Articular chondrocyte of knee joint (primary cell): ENCODE measurements around the gene EBP. TPM values are rescaled to one million over a fixed set of nuclear protein-coding genes. Genes with fewer than 3 reads are reported as not detected.

Source experiments
- total RNA-seq: library from RNA; depleted of rRNA; stranded (reverse); fragments of >200 nt; gene quantifications from 2 replicates; pipeline ENCODE4 v1.2.3, GENCODE V29; 2012

The EBP gene
- 33.8 and 37.8 TPM in 2 replicates for total RNA-seq

GRCh38 chrX:48521353-48522243, at the start of gene EBP:
EBP (plus strand) TSS chrX:48521808; CDS start chrX:48523772, 1,964 bp downstream.

DNA sequence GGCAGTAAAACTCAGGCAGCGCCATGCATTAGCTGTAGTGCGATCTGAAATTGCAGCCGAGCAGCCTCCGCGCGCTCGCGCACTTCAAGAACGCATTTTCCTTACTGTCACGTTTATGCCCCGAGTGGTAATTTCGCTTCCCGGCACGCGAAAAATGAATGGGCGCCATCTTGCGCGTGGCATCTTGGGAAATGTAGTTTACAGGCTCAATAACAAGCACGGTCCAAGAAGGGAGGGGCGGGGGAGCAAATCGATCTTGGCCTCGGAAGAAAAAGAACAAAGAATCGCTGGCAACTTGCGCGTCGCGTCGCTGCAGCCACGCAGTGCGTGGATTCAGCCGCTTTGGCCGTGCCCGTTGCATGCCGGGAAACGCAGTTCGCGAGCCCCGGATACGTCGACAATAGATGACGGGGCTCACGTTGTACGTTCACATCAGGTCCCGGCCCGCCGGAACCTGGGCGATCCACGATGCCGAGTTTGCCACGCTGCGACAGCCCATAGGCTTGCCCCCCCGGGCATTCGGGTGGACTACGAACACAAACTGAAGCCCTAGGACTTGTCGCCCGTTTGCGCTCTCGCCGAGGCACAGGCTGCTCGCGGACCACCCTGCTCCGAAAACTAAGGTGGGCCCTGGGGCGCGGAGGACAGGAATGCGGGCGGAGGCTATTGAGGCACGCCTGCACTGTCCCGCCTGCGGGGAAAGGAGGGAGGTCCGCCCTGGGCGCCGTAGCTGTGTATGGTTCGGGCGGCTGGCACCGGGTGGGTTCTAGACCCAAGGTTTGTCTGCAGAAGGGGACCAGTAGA, 45.6 kb upstream of the EBP start, which contains the start of gene FTSJ1:
TSS of gene FTSJ1 (plus strand) at position 426 of the 804 bp plus-strand sequence. CDS start 1,849 bp downstream, outside the sequence.

GRCh38 chrX:48508400-48509244, 13.0 kb upstream of the EBP start, which contains the start of gene PORCN:
PORCN (plus strand) TSS chrX:48508992; CDS start chrX:48509821, 829 bp downstream.

DNA sequence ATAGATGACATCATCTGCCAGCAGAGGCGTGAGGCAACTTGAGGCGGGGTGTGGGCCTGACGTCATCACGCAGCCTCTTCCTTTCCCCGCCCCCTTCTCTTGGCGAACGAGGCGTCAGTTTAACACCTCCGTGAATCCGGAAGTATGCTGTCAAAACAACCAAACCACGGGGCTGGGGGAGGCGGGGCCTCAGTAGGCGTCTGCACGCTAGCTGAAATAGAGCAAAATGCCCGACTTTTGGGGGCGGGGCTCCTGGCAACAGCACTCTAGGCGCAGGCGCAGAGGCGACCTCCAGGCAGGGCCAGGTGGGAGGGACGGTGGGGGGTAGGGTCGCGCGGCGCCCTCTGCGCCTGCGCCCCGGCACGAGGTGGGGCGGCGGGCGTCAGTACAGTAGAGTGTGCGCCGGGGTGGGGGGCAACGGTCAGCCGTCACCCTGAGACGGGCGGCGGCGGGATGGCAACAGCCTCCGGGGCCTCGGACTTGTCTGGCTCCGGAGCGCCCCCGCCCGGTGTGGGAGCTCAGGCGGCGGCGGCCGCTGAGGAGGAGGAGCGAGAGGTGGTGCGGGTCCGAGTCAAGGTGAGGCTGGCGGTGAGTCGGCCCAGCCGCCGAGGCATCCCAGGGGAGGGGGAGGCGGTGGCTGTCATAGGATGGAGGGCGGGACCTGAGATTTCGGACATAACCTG, 17.9 kb downstream of the EBP start, which contains the start of gene TBC1D25:
TSS of gene TBC1D25 (plus strand) at position 370 of the 683 bp plus-strand sequence. CDS start at position 454, 84 bp downstream.

GRCh38 chrX:48574270-48575266, 53.0 kb downstream of the EBP start, which contains the start of gene RBM3:
RBM3 (plus strand) TSS chrX:48574484; CDS start chrX:48575181, 697 bp downstream.

Other genes starting within 250 kb of the EBP start
- gene SSX3, start 165.1 kb upstream of the EBP start, total RNA-seq, result not detected in 2 replicates
- gene SSX4, start 138.3 kb upstream of the EBP start, total RNA-seq, result not detected in 2 replicates
- gene SSX4B, start 109.8 kb upstream of the EBP start, total RNA-seq, result not detected in 2 replicates
- gene SLC38A5, start 51.5 kb upstream of the EBP start, total RNA-seq, result 21.3 and 26.4 TPM in 2 replicates
- 38.6 and 38.9 TPM in 2 replicates for gene FTSJ1, start 45.6 kb upstream of the EBP start, total RNA-seq
- gene PORCN, start 12.8 kb upstream of the EBP start, total RNA-seq, result 8.6 and 12.2 TPM in 2 replicates
- gene TBC1D25, start 17.9 kb downstream of the EBP start, total RNA-seq, result 7.2 and 7.8 TPM in 2 replicates
- 362 and 640 TPM in 2 replicates for gene RBM3, start 52.7 kb downstream of the EBP start, total RNA-seq
- 89.5 and 94.5 TPM in 2 replicates for gene WDR13, start 75.7 kb downstream of the EBP start, total RNA-seq
- 0.11 and 0.13 TPM in 2 replicates for gene WAS, start 162.0 kb downstream of the EBP start, total RNA-seq
- gene SUV39H1, start 174.9 kb downstream of the EBP start, total RNA-seq, result 2.6 and 3.5 TPM in 2 replicates
- gene GLOD5, start 239.9 kb downstream of the EBP start, total RNA-seq, result not detected in 2 replicates